ENCODE data around the gene ZBED6.
"Not testable (repeated sequence)": the region's sequence is repeated elsewhere in the genome, so short reads cannot be mapped to it uniquely, and the experiment has no call there.

ZBED6 gene

DNA sequence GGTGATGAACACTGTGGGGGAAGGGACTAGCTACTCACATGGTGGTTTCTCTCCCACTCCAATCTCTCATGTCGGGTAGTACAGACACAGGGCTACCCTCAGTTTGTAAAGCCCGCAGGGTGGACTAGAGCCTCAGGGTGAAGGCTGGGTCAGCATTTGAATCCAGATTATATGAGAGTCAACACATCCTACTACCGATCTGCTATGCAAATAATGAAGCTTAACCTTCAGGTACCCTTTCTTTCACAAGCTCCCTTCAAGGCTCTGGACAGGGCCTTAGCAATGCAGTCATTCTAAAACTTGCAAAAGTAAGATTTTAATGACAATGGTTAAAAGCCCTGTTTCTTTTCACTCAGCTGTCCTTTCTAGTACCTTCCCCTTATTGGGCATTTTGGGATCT is 5.5 kb upstream of the ZBED6 start:
- DNase-seq: no peak

DNA sequence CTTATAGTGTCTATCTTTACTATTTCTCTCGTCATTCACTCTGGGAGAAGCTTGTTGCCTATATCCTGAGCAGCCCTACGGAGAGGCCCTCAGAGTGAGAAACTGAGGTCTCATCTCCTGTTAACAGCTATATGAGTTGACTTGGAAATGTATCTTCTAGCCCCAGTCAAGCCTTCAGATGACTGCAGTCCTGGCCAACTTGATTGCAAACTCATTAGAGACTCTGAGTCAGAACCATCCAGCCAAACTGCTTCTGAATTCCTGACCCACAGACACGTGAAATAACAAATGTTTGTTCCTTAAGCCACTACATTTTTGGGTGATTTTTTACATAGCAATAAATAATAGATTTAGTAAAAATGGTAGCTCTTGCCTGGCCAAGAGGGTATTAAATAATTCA is 3.9 kb upstream of the ZBED6 start:
- no peak for DNase-seq

DNA sequence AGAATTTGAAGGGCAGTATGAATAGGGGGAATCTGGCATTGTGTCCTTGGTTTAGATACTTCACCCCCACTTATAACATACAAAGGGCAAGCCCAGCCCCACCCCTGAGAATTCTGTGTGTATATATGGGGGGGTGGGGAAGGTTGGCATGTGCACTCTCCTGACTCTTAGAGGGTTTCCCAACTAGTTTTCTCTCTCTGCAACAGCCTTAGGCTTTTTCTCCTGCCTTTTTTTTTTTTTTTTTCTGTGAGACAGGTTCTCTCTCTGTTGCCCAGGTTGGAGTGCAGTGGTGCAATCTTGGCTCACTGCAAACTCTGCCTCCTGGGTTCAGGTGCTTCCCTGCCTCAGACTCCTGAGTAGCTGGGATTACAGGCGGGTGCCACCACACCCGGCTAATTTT is 2.9 kb upstream of the ZBED6 start:
- DNase-seq: no peak

DNA sequence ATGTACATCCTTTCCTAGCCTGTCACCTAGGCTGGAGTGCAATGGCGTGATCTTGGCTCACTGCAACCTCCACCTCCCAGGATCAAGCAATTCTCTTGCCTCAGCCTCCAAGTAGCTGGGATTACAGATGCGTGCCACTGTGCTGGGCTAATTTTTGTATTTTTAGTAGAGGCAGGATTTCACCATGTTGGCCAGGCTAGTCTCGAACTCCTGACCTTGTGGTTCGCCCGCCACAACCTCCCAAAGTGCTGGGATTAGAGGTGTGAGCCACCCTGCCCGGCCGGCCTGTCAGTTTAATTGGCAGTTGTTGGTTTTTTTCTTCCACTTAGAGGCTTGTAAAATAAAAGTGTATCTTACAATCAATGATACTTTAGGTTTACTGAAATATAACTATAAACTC is 1.9 kb upstream of the ZBED6 start:
- not testable (repeated sequence) for DNase-seq

DNA sequence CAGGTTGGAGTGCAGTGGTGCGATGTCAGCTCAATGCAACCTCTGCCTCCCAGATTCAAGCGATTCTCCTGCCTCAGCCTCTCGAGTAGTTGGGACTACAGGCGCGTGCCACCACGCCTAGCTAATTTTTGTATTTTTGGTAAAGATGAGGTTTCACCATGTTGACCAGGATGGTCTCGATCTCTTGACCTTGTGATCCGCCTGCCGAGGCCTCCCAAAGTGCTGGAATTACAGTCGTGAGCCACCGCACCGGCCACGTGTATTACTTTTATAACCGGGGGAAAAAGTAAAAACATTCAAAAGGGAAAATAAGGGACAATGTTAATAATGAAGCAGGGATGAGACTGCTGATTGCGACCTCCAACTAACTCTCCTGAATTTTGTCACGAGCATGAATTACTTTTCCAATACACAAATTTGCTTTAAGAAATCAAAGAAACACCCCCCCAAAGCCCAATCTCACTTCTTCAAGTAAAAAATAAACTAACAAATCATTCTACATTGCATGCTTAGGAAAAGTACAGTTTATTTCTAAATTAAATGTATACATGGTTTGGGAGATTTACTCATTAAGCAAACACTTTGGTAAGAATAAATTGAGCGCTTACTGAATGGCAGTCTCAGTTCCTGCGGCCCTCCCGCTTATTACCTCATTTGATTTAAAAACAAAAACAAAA is 521 bp upstream of the ZBED6 start:
- DNase-seq: no peak

DNA sequence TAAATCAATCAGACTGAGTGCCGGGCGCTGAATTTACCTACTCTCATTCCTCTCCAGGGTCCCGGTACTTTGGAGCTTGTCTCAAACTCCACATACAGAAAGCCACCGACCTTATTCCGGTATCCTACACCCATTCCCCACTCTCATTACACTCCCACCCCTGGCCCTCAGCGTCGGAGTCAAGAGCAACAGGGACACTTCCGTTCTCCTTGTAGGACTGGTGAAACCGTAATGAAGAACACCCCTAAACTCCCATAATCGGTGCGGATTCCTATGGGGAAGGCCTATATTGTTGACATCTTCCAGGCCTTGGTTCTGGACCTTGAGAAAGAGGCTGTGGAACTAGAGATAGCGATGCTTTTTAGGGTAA is 798 bp downstream of the ZBED6 start:
- no peak for DNase-seq

DNA sequence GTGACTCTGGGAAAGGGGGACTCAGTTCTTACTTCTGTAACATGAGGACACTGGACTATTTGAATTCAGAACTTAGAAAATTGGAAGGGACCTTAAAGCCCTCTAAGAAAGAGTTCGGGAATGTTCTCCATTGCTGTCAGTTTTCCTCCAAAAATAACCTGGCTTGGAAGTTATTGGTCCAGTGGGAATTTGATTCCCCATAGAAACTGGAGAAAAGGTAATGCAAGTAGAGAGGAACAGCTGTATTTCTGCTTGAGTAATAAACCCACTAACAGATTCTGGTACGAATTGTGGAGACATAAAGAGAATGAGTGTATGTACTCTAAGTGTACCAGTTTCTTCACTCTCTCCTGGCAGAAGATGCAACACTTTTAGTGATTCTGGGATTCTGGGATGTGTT is 1.8 kb downstream of the ZBED6 start:
- DNase-seq: no peak

DNA sequence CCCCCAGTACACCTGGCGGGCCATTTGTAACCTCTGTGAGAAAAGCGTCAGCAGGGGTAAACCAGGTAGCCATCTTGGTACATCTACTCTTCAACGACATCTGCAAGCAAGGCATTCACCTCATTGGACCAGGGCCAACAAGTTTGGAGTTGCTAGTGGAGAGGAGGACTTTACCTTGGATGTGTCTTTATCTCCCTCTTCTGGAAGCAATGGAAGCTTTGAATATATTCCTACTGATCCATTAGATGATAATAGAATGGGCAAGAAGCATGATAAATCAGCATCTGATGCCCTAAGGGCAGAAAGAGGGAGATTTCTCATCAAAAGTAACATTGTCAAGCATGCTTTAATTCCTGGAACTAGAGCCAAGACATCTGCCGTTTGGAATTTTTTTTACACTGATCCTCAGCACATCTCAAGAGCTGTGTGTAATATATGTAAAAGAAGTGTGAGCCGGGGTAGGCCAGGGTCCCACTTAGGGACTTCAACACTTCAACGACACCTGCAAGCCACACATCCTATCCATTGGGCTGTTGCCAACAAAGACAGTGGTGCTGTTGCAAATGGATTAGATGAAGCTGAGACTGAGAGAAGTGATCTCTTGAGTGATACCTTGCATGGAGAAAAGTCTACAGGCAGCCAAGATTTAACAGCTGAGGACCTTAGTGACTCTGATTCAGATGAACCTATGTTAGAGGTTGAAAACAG is 2.7 kb downstream of the ZBED6 start:
- no peak for DNase-seq

DNA sequence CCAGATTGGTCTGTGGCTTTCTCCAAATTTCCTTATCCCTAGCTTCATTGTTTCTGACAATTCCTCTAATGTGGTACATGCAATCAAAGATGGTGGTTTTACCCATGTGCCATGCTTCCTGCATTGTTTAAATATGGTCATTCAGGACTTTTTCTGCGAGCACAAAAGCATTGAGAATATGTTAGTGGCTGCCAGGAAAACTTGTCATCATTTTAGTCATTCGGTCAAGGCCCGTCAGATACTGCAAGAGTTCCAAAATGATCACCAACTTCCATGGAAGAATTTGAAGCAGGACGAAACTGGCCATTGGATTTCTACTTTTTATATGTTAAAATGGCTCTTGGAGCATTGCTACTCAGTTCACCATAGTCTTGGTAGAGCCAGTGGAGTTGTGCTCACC is 3.7 kb downstream of the ZBED6 start:
- DNase-seq: no peak

DNA sequence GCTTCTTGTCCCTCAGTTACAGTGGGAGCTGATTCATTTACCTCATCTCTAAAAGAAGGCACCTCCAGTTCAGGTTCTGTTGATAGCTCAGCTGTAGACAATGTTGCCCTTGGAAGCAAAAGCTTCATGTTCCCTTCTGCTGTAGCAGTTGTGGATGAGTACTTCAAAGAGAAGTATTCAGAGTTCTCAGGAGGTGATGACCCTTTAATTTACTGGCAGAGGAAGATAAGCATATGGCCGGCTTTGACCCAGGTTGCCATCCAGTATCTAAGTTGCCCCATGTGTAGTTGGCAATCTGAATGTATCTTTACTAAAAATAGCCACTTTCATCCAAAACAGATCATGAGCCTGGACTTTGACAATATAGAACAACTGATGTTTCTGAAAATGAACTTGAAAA is 4.5 kb downstream of the ZBED6 start:
- no peak for DNase-seq

DNA sequence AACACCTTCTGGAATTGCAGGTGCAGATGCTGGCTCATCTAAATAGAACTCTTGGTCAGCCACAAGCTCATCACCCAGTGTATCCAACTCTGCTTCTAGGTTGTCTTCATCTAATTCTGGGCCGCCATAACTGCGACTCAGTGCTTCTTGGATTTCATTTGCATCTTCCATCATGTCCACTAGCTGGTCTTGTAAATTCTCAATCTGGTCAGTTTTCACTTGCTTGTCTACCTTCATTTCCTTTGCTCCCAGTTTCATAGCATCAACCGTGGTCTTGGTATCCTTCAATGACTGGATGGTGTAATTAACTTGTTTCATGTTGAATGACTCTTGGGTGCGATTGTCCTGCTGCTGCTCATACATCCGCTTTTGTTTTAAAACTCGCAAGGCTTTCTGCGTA is 10.3 kb downstream of the ZBED6 start:
- no peak for DNase-seq

DNA sequence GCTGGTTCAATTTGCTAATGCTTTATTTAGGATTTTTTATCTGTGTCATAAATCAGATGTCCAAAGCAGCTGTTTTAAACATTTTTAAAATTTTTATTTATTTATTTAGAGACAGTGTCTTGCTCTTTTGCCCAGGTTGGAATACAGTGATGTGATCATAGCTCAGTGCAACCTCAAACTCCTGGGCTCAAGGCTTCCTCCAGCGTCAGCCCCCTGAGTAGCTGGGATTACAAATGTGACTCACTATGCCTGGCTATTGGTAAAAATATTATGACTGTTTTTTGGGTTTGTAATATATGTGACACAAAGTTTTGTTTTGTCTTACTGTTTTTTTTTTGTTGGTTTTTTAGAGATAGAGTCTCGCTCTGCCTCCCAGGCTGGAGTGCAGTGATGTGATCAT is 11.8 kb downstream of the ZBED6 start:
- no peak for DNase-seq

DNA sequence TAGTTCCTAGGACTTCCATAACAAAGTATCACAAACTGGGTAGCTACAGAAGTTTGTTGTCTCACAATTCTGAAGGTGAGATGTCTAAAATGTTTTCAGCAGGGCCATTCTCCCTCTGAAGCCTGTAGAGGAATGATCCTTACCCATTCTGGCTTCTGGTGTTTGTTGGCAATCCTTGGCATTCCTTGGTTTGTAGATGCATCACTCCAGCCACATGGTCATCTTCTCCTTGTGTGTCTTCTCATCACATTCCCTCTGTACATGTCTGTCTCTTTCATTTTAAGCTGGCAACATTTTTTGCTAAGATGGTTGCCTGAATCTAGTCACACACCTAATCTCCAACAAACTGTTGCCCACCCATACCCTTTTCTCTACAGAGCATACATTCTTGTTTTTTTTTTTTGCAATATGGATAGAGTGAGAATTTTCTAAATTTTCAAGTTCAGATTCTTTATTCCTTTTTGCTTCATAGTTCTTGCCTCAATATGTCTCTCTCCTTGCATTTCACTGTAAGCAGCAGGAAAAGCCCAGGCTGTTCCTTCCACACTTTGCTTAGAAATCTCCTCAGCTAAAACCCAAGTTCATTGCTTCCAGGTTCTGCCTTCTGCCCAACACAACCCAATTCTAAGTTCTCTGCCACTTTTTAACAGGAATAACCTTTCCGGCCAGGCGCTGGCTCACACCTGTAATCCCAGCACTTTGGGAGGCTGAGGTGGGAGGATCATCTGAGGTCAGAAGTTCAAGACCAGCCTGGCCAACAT is 18.3 kb downstream of the ZBED6 start:
- no peak for DNase-seq

DNA sequence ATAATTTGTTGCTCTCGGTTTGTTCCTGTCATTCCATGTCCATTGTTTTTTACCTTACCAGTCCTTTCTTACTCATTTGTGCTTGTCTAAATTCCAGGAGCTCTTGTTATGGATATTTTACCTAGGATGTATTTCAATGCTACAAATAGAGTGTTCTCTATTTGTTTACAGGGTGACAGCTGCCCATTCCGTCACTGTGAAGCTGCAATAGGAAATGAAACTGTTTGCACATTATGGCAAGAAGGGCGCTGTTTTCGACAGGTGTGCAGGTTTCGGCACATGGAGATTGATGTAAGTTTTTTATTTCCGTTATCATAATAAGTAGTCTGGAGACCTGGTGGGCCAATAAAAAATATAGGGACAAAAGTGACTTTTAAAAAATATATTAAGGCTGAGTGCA is 23.0 kb downstream of the ZBED6 start:
- DNase-seq: no peak

DNA sequence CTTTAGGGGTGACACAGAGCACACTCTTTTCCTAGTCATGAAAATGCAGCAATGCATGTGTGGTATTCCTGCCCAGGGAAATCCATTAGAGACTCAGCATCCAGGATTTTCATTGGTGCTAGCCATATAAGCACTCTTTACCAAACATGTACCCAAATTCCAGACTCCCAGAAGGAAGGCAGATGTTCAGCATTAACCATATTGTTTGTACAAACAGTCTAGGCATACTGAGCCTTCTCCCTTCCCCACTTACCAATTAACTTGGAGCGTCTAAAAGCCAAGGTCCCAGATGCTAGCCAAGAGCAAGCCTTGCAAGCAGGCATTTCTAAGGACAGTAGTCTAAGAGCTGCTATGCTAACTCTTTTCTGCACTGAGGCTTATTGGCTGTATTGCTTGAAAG is 27.9 kb downstream of the ZBED6 start:
- DNase-seq: no peak

DNA sequence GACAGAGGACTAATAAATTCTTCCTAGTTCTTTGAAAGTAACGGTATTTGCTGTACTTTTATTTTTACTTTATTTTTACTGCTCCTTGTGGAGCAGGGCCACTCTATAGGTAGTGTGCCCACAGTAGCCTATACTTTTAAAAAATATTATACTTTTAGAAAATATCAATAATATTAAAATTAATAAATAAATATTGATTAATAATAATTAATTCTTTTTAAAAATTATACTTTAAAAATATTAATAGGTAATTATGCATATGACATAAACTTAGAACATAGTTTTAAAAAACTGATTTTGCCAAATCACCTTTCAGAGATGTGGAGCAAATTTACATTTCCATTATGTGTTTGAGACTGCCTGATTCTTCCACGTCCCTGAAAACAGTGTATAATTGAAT is 30.8 kb downstream of the ZBED6 start:
- DNase-seq: no peak

DNA sequence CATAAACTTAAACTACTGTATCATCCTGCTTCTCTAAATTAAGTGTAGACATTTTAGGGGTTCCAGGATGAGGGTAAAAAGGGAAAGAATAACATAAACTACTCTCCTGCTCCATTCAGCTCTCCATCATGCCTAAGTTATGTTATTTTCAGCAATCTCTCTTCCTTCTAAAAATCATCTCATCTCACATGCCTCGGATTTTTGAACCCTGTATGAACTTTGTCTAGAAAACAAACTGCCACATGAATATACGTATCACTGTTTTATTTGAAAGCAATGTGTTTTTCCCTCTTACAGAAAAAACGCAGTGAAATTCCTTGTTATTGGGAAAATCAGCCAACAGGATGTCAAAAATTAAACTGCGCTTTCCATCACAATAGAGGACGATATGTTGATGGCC is 32.6 kb downstream of the ZBED6 start:
- no peak for DNase-seq

DNA sequence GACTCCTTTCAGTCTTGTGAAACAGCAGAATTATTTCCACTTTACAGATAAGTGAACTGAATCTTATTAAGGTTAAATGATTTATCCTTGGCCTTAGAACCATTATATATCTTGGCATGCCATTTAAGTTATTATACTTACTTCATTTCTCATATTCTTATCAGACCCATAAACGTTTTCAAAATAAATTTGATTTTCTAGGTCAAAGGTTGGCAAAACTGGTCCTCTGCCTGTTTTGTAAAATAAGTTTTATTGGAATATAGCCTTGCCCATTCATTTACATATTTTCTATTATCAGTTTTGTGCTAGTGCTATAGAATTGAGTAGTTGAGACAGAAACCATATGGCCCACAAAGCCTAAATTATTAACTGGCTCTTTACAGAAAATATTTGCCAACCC is 33.1 kb downstream of the ZBED6 start:
- no peak for DNase-seq

DNA sequence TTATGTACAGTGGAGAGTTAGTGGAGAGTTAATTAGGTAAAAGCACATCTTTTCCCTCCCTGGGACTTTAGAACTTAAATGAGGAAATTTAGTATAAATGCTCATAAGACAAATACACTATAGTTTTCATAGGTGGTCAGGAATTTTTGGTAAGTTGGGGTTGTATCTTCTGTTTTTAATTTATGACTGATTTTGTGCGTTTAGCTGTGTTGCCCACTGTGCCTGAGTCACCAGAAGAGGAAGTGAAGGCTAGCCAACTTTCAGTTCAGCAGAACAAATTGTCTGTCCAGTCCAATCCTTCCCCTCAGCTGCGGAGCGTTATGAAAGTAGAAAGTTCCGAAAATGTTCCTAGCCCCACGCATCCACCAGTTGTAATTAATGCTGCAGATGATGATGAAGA is 33.8 kb downstream of the ZBED6 start:
- DNase-seq: not testable (repeated sequence)

DNA sequence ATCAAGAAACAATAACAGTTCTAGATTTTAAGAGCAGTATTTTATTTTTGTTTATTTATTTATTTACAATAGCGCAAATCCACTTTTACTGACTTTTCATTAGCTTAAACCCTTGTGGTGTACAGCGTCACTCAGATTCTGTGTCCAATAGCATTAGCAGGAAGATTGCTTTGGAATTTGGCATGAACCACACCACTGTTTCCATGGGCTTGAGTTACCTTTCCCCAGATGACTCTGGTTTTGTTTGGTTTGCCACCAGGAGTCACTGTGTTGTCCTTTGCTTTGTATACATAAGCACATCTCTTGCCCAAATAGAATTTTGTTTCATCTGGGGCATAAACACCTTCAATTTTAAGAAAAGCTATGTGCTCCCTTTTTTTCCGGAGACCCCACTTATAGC is 40.1 kb downstream of the ZBED6 start:
- DNase-seq: no peak

DNA sequence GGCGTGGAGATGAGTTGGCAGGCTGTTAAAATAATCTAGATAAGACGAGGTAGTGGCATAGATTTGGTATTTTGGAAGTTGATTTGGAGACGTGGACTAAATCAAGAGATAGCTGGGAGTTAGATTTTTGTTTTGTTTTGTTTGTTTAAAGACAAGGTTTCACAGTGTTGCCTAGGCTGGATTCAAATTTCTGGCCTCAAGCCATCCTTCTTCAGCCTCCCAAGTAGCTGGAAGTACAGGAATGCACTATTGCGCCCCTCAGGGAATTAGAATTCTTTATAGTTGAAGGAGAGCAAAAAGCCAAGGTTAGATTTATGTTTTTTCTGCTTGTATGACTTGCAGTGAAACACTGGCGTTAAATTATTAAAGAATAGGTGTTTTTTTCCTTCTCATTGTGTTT is 43.7 kb downstream of the ZBED6 start:
- DNase-seq: peak; percentile 22

DNA sequence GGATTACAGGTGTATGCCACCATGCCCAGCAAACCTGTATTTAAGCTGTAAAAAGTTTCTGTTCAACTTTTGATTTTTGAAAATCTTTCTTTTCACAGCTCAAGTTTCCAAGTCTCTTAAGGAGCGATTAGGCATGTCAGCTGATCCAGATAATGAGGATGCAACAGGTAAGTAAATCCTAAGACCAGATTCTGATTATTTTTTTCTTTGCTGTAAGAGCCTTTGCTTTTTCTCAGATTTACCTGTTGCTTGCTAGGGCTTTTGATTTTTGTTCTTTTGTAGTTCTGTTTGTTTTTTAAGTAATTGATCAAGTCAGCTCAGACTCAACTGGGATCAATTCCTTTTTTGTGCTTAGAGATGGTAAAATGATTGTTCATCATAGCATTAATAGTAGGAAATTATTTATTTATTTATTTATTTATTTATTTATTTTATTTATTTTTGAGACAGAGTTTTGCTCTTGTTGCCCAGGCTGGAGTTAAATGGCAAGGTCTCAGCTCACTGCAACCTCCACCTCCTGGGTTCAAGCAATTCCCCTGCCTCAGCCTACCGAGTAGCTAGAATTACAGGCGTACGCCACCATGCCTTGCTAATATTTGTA is 44.9 kb downstream of the ZBED6 start:
- no peak for DNase-seq

DNA sequence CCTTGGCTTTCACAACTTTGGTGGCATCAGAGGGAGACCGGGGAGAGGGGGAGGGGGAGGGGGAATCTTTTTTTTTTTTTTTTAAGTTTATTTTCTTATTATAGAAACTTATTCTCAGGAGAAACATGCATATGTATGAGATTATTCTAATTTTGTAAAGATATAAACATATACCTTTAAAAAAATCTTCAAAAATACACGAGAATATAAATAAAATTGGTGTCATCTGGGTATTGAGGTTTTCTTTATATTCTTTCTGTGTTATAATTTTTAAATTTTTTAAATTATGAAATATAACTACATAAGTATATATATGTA is 47.1 kb downstream of the ZBED6 start:
- no peak for DNase-seq

DNA sequence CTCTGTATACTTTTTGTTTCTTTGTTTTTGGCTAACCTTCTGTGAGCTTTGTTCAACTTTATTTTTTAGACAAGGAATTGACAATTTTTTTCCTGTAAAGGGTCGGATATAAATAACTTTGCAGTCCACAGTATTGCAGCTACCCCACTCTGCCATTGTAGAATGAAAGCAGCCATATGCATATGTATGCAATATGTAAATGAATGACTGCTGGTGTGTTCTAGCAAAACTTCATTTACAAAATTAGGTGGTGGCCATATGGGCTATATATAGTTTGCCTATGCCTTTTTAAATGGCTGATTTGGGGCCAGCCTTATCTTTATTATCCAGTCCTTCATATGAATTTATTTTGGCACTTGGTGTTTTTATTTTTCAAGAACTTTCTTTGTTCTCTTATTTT is 48.0 kb downstream of the ZBED6 start:
- no peak for DNase-seq

Data from T1000 (cell line).